ENCODE measurements around the gene PTPRG.
A peak's percentile ranks its signal among the peaks of the same experiment; 100 is the strongest.
"Not testable (repeated sequence)": the region's sequence is repeated elsewhere in the genome, so short reads cannot be mapped to it uniquely, and the experiment has no call there.

PTPRG gene

DNA sequence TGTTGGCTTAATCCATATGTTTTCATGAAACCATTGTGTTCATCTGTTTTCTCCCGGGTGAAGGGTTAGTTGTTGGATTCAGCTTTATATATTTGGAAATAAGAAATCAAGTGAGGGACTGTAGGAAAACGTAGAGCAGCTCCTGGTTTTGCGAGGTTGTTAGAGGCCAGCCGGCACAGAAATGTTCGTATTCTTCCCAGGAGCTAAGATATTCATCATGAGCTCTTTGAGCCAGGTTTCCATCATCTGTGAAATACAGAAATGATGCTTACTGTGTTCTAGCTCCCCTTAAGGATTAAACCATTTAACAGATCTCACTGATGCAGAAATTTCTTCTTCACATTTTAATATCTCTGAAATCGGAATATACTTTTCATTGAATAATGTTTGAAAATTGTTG lies 235.5 kb downstream of the PTPRG start:
- DNase-seq (ENCODE audit: low spot score): no peak

DNA sequence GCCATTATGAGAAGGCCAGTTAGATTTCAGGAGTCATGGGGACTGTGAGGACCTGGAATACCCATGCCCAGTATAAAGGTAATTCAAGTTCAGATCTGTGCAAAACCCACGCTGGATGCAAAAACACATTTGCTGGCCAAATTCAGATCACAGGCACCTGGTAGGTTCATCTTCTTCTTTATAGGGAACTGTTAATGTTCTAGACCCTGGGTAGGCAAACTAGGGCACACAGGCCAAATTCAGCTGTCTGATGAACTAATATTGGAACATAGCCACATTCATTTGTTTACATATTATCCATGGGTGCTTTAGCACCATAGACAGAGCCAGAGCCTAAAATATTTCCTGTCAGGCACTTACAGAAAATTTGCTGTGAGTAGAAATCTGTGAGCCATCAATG lies 241.4 kb downstream of the PTPRG start:
- DNase-seq (ENCODE audit: low spot score): no peak

DNA sequence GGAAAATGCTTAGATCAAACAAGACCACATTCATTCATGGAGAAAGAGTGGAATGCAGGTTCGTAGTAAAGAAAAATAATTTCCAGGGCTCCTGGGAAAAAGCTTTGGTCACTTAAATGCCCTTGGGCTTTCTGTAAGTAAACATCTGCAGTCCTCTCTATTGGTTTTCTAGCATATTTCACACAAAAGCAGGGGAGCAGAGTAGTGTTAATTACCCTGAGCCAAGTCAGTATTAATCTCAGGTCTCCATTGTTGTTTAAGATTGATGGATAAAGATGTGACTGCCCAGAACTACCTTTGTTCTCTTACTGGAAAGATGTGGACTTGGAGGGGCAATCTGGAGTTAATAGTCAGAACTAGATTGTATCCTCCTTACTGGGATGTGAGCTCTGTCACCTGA lies 242.6 kb downstream of the PTPRG start:
- no peak for DNase-seq (ENCODE audit: low spot score)

DNA sequence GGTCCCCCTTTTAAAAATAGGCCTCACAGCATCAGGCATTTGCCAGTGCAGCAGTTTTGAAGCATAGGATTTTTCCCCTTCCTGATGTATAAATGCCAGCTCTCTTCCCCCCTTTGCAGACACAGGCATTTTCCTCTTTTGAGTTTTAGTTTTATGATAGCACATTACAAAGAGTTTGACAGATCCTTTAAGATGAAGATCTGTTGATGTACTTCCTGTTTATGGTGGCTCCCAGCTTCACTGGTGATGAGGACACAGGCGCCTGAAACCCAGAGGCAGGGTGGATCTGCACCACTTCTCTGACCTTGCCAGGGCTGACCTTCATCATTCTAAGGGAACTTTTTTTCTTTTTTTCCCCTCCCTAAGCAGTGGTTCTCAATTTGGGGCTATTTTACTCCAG lies 243.4 kb downstream of the PTPRG start:
- no peak for DNase-seq (ENCODE audit: low spot score)

DNA sequence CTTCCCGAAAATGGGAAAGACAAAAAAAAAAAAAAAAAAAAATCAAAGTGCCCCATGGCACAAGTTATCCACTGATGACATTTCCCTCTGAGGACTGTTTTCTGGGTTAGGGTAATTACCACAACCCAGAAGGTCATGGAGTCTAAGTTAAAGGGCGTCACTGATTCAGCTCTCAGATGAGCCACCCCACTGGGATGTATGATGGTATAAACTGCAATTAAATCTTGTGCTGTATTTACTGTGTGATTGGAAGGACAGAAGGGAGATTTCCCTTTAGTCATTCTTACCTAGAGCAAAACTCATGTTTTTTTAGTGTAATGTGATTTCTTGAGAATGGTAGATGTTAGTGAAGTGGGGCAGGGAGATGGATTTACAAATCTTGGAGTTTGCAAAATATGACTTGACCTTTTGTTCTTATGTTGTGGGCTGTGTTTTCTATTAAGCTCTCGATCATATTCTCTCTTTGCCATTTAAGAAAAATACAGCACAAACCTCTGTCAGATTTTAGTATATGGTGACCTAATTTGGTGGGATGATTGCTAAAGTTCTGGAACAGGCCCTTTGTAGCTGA lies 244.2 kb downstream of the PTPRG start:
- no peak for DNase-seq (ENCODE audit: low spot score)

DNA sequence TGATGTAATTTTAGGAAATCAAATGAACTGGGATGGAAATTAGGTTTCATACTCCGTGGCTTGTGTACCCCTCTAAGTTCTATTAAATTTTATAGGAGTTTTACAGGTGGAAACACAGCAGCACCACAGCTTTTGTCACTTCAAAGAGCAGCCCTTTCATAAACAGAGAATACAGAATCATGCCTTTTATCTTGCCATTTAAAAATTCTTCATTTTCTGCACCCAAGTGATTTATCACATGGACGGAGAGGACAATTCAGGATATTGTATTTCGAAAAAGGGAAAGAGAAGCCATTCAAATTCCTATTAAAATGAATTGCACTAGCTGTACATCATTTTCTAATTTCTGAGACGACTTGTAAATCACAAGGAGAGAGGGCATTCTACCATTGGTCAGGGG lies 245.4 kb downstream of the PTPRG start:
- no peak for DNase-seq (ENCODE audit: low spot score)

DNA sequence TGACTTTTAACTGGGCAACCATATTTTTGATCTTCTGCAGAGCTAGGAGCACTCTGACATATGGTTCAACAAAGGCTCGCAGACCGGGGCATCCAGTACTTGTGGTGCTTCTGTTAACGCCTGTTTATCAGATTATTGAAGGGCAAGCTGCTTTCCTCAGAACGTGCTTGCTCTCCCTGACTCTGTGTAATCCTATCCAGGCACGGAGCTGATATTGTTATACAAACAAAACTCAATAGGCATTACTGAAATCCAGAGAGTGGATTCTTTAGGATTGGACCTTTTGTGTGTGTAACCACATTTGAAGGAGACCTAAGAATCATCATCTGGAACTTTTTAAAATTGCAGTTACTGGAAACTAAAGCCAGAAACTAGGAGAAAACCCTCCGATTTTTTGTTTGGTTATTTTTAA lies 246.5 kb downstream of the PTPRG start:
- no peak for DNase-seq (ENCODE audit: low spot score)

DNA sequence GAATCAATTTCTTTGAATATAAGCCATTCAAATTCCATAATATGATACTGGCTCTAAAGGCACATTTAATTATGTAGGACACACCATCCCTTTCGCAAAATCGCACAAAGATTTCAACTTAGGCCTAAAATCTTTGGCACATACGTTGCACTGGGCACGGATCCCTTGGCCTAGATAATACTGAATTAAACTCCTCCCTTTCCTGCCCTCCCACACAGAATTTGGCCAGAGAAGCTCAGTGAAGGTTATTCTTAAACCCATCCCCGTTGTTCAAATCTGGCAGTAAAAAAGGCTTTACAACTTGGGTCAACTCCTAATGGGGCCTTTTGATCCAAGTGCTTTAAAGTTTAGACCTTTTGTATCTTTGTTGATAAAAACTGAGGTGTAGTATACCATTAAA lies 247.2 kb downstream of the PTPRG start:
- DNase-seq (ENCODE audit: low spot score): no peak

DNA sequence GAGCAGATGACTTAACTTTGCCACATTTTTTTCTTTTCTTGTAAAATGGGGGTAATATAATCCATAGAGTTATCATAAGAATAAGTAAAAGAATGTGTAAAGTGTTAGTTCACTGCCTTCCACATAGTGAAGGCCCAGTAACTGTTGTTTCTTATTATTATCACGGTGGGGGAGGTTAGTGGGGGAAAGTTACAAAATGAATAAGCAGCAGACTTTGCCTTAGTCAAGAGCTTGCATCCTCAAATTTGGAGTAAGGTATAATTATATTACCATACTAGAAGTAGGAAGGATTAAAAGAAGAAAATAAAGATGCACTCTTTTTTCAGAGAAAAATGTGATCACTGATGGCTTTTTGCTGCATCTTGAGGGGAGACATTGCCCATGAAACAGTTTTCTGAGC lies 247.6 kb downstream of the PTPRG start:
- DNase-seq (ENCODE audit: low spot score): no peak

DNA sequence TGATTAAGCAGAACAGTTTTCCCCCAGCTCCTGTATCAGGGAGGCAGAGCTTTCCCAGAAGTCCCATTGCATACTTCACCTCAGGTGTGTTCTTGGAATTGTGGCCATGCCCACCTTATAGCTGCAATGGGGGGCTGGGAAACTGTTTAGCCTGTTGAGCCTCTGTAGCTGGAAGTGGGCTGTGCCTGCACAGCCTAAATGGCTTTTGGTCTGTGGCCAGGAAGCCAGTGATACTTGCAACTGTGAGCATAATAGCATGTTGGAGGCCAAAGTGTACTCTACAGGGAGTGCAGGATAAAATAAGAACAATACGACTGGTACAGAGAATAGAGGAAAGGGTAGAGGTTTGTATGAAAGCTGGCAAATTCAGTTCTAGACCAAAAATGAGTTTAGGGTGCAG lies 248.5 kb downstream of the PTPRG start:
- DNase-seq (ENCODE audit: low spot score): no peak

DNA sequence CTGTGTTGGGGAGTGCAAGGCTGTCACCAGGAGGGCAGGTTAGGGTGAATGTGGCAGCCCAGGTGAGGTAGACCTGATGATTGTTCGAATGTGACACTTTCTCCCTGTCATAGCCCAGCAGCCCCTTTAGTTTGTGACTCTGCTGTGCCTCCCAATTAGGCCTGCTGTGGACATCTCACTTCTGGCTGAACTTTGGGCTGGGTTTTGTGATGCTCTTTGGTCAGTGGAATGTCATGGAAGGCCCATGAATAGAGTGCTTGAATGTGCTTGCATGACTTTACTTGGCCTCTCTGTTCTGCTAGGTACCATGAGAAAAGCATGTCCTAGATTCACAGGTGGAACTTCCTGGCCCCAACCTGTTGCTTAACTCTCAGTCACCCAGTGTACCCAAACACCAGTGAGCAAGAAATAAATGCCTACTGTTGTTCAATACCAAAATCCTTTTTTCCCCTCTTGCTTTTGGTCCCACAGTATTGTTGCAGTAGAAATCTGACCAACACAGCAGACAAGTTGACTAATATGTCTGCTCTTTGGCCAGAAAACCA lies 249.7 kb downstream of the PTPRG start:
- no peak for DNase-seq (ENCODE audit: low spot score)

DNA sequence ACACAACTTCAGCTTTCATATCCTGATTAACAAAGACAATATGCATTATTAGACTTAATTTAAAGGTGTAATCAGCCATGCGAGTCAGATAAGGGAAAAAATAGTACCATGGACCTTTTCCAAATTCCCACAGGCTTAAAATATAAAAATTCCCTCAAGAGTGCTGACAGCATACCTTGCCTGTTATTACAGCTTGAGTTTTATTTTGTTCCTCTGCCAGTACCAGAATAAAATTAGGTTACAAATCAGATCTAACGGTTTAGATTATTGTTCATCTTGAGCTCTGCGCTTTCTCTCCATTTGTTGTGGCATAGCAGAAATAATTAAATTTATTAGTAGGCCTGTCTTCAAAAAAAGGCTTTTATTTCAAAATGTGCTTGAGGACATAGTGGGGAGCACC lies 250.3 kb downstream of the PTPRG start:
- no peak for DNase-seq (ENCODE audit: low spot score)

DNA sequence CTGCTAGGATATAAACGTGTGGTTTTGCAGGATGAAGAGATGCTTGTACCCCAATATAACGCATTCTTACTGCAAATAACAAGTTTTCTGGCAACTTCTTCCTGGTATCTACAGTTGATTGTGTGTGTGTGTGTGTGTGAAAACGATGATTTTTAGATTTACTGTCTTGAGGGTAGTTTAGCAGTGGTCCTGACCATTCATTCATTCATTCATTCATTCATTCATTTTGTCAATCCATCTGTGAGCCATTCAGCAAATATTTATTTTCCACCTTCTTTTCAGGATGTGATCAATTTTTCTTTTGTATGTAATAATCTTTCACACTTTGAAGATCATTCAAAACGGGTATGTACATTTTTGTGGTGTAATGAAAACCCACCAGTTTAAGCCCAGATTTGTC lies 250.7 kb downstream of the PTPRG start:
- no peak for DNase-seq (ENCODE audit: low spot score)

DNA sequence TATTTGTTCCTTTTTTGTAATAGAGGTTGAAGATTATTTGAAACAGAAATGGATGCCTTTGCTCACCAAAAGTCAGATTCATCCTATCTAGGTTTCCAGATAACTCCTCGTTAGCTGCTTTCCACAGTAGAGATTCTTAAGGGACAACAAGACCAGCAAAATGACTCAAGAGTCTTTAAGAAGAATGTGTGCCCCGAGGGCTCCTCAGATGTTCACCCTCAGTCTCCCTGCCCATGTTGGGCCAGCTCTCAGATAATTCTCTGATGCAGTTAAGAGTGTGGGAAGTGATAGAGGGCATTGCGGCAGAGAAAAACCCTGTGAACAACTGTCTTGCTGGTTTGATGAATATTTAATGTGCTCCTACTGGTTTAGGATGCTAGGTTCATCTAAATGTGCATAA lies 251.1 kb downstream of the PTPRG start:
- DNase-seq (ENCODE audit: low spot score): no peak

DNA sequence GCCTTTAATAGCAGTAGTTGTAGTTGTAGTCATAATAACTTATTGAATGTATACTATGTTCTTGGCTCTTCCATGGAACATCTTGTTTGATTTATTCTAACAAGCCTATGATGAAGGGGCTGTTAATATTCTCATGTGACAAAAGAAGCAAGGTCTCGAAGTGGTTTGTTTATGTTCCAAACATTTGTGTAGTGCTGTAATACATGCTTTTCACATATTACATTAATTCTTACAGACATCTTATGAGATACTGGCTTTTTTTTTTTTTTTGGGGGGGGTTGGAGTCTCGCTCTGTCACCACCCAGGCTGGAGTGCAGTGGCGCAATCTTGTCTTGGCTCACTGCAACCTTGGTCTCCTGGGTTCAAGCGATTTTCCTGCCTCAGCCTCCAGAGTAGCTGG lies 252.3 kb downstream of the PTPRG start:
- DNase-seq (ENCODE audit: low spot score): no peak

DNA sequence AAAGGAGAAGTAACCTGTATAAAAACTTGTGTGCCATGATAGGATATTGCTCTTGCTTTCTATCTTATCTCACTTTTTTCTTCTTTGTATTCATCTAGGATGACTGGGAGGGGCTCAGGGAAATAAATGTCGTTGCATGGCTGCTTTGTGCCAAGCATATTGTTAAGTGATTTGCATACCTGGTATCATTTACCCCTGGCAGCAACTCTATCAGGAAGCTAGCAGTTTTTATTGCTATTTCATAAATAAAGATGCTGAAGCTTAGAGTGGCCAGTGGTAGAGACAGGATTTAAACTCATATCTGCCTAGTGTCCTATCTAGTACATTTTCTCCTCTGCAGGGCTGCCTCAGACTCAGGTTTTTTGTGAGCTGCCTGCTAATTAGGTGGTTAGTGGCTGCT lies 253.3 kb downstream of the PTPRG start:
- no peak for DNase-seq (ENCODE audit: low spot score)

DNA sequence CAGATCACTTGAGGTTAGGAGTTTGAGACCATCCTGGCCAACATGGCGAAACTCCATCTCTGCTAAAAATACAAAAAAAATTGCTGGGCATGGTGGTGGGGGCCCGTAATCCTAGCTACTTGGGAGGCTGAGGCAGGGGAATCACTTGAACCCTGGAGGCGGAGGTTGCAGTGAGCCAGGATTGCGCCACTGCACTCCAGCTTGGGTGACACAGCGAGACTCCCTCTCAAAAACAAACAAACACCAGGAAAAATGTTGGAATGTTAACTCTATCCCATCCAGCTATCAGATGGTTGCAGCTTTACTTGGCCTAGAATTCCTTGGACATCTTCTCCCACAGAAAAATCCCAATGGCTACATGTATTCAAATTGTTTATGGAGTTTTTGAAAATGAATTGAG lies 254.9 kb downstream of the PTPRG start:
- DNase-seq (ENCODE audit: low spot score): not testable (repeated sequence)

DNA sequence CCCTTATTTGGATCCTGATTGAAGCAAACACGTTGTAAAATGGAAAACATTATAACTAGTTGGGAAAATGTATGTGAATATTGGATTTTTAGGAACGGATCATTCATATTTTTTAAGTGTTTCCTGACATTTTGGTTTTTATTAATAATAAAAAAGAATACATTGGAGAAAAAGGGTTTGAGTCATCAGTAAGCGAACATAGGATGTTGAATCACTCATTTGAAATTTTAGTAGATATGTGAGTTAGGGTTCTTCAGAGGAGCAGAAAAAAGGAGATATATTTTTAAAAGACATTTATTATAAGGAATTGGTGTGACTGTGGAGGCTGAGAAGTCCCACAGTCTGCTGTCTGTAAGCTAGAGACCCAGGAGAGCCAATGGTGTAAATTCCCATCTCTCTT lies 258.5 kb downstream of the PTPRG start:
- no peak for DNase-seq (ENCODE audit: low spot score)

DNA sequence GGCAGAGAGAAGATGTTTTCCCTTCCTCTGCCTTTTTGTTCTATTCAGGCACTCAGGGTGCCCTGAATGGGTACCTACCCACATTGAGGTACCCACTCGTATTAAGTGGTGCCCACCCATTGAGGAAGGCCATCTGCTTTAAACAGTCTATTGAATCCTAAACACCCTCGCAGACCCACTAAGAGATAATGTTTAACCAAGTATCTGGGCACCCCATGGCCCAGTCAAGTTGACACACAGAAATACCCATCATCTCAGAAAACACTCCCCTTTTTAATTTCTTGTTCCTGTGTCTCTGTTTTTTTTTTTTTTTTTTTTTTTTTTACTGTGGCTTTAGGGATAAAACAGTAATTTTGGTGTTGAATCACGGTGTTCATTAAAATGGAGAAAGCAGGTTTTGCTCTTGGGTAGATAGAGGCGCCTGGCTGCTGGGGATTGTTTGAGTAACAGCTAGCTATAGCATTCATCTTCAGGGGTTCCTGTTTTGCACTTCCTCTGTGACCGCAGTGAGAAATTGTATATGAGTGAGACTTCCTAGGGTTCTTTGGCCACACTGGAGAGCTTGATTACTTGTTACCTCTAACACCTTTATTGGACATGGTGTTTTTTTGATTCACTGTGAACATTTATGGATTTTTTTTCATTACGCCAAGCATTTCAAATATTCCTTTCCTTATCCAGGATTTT lies 259.1 kb downstream of the PTPRG start:
- DNase-seq (ENCODE audit: low spot score): no peak

DNA sequence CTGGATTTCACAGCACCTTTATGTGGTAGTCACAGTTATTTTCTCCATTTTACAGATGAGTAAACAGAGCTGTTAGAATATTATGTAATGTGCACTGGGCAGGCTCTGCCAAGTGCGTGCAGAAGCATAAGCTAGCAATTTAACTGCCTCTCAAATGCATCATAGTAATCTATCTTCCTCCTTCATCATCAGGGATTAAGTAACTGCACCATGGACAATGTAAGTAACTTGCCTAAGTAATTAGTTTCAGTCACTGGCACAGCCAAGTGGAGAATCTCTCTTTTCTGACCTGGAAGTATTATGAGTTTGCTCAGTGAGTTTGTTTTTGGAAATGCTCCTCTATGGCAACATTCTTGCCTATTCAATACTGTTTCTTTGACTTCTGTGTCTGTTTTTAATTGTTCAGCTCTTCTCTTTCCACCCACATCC lies 260.5 kb downstream of the PTPRG start:
- peak; percentile 68 for DNase-seq (ENCODE audit: low spot score)

DNA sequence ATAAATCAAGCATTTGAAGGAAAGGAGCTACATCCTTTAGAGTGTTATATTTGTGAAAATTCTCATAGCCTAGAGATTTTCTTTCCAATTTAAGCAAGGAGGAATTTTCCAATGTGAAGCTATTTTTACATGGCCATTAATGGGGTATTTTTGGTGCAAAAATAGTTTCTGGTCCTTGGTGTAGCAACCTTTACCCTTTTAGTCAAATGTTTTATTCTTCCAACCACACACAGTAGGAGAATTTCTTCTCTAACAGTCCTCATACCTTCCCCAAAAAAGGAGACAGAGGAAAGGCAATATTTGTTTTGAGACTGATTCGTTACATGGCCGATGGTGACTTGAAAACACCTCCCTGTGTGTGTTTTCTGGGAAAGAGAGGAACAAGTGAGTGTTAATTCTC lies 261.2 kb downstream of the PTPRG start:
- DNase-seq (ENCODE audit: low spot score): no peak

DNA sequence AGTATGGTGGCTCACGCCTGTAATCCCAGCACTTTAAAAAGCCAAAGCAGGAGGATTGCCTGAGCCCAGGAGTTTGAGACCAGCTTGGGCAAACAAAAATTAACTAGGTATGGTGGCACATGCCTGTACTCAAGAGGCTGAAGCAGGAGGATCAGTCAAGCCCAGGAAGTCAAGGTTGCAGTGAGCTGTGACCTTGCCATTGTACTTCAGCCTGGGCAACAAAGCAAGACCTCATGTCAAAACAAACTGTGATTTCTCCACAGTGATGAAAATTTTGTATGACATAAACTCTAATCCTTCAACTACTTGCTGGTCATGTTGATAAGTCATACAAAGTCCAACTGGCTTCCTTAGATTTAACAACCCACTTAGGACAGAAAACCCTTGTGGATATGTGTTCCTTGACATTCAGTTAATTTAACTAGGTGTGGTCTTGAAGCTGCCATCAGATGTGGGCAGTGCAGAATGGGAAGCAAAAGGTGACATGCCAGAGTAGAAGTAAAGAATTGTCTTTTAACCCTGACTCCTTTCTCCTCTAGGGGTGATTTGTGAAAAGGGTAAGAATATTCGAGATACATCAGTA lies 263.3 kb downstream of the PTPRG start:
- DNase-seq (ENCODE audit: low spot score): no peak

DNA sequence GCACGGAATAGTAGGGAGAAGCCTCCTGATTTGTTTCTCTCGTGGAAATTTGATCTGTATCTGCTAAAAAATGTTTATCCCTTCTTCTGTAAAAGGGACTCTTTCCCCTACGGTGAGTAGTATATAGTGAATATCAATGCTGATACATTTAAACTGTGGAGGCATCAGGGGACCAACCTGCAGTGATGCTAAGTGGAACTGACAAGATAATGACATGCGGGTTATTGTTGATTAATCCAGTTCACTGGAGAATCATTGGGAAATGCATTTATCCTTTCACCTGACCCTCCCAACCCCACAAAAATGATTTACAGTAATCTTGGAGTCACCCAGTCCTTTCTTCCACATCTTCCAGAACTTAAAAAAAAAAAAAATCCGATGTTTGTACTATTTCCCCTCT lies 264.8 kb downstream of the PTPRG start:
- no peak for DNase-seq (ENCODE audit: low spot score)
